Measurements from ENCODE around the gene ATP1B4.

ATP1B4 gene

DNA sequence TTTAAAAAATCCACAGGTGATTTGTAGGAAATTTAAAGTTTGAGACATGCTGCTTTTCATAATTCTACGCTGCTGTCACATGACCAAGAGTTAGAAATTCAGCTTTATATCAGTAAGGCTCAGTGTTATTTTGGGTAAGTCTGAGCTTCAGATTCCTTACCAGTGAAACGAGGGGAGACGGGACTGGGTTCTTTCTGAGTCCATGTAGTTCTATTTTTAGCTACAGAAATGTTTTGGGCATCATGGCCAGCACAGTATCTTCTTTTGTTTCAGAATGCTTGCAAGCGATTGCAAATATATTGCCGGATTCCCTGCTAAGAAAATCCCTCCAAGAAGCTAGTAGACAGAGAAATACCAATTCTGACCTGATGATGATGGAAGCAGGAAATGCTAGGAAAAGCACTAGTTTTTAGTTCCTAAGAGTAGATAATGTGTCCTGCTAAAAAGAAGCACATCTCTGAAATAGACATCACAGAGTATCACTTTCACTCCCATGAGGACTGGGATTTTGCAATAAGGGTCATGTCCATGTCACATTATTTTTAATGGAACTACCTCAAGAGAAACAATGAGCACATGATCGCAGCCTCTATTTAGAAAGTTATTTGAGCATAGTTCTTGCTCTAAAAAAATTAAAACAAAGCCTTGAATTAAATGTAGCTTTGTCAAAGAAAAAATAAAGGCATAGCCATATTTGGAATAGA is 10.9 kb downstream of the ATP1B4 start:
- DNase-seq (ENCODE audit: low read depth in 3 of 3) = no peak

DNA sequence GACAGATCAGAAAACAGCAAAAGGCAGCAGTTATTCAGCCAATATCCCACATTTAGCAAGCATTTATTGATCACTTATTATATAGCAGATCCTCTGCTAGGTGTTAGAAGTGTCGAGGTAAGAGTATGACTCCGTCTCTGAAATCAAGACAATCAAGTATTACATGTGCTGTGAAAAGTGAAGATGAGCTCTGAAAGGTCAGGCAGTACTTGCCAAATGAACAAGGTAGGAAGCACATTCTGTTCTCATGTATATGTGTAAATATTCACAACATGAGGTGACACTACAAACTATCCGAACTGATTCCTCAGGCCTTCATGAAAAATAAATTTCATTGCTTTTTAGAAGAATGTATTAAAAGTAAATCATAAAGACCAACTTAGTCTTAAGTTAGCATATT is 15.3 kb downstream of the ATP1B4 start:
- DNase-seq (ENCODE audit: low read depth in 3 of 3) = no peak

- no peak for DNase-seq (ENCODE audit: low read depth in 3 of 3)
Observed at GRCh38 chrX:120377715-120378114, 15.8 kb downstream of the ATP1B4 start.

- no peak for DNase-seq (ENCODE audit: low read depth in 3 of 3)
Observed at GRCh38 chrX:120378570-120378969, 16.7 kb downstream of the ATP1B4 start.

DNA sequence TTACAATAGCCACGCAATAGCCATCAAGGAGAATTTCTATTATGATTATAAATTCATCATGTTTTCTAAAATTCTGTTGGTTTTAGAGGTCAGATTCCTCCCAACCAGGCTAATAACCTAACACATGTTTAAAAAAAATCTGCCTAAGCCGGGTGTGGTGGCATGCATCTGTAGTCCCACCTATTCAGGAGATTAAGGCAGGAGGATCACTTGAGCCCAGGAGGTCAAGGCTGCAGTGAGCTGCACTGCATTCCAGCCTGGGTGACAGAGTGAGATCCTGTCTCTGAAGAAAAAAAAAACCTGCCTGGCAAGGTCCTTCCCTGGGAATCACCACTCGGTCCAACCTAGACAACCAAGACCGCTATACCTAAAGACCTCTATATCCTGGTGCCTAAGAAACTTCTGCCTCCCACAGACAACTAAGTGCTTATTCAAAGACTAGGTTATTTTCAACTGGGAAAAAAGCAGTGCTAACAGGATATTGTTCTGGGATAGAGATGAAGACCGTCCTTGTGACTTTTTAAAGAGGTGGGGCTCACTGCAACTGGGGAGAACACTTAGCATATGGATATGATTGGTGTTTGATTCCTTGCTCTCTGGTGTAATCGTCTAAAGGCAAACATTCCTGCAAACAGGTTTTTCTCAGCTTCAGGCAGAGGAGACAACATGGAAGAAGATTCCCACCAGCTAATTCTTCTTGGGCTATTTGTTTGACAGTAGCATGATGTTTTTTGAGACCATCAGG is 18.2 kb downstream of the ATP1B4 start:
- no peak for DNase-seq (ENCODE audit: low read depth in 3 of 3)

DNA sequence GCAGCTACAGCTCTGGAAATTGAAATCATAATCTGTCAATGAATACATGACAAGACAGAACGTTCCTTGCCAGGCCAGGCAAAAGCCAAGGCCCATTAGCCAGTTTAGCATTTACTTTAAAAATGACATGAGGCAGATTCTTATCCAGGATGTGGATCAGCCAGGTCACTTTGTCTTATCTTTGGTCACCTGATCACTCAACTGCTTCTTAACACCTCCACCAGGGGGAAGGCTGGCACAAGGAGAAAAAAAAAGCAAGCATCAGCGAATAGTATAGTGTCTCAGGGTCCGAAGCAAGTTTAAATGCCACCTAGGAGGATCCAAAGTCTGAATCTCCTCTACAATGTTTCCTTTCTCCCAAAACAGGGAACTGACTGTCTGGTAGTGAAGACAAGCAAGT is 18.8 kb downstream of the ATP1B4 start:
- DNase-seq (ENCODE audit: low read depth in 3 of 3) = no peak

DNA sequence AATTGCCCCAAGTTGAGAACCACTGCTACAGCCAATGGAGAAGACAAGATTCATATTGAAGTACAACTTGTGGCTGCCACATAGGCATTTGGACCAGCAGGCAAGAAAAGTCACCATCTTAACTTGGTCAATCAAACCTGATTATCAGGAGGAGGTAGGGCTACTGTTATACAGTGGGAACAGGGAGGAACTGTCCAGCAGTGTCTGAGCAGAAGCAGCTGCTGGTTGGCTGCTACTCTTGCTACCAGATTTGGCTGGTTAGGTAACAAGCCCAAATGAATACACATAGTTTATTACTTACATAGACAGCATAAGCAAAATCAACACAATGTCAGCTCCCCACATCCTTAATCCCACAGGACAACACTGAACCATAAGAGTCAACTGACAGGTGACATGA is 39.4 kb downstream of the ATP1B4 start:
- DNase-seq (ENCODE audit: low read depth in 3 of 3) = no peak

GRCh38 chrX:120402369-120402768 is 40.5 kb downstream of the ATP1B4 start:
- no peak for DNase-seq (ENCODE audit: low read depth in 3 of 3)

DNA sequence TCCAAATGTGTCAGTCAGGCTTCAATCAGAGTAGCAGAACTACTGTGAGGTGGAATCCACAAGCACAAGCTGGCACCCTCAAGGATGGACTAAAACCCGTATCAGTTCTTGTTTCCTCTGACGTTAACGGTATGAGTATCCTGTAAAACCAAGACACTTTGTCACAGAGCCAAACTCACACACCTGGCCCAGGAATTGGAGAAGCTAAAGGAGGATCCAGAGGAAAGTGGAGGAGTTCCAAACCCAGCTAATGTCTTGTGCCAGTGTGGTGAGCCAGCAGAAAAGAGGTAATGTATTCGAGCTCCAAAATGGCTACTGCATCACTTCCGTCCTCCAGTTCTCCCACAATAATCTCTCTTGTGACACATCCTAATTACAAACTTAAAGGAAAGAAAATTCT is 44.7 kb downstream of the ATP1B4 start:
- no peak for DNase-seq (ENCODE audit: low read depth in 3 of 3)

- DNase-seq (ENCODE audit: low read depth in 3 of 3) = no peak
Observed at GRCh38 chrX:120408168-120408567, 46.3 kb downstream of the ATP1B4 start.

- no peak for DNase-seq (ENCODE audit: low read depth in 3 of 3)
Observed at GRCh38 chrX:120419463-120419862, 57.6 kb downstream of the ATP1B4 start.

DNA sequence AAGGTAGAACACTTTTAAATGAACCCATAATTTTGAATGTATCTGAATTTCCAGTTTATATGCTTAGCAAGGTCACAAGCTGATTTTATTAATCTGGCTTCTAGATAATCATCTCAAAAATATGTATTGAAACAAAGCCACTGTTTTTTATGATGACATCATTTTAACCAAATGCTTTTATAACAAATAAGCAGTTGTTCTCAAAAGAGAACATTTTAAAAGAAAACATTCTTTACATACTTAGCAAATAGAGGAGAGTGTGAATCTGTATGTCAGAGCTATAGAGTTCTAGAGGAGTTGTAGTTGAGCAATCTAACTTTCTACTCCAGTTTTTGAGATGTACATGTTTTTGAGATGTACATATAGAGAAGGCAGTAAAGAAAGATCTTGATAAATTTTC is 64.7 kb downstream of the ATP1B4 start:
- no peak for DNase-seq (ENCODE audit: low read depth in 3 of 3)

DNA sequence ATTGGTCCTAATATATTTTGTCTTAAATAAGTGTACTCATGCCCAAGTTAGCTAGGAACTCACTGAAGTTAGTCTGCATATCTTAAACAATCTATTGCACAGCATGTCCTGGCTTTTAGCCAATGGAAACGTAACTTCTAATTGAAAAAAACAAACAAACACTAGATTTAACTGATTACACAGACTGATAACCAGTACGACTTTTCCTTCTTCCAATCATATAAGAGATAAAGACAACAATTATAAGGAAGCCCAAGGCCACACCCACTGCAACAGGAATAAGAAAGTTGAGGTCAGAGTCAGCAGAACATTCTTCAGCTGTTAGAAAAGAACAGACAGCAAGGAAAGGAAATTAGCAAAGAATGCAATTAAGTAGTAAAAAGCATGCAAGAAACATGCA is 66.4 kb downstream of the ATP1B4 start:
- no peak for DNase-seq (ENCODE audit: low read depth in 3 of 3)

GRCh38 chrX:120429776-120430540 is 68.1 kb downstream of the ATP1B4 start:
- DNase-seq (ENCODE audit: low read depth in 3 of 3) = no peak
